ENCODE measurements around the gene LRRC42. TPM values are rescaled to one million over a fixed set of nuclear protein-coding genes. Genes with fewer than 3 reads are reported as not detected.

LRRC42 gene
- total and polyA plus RNA-seq, 9 of the 15 experiments (the other 6 are each of a cell fraction or from before 2014, with no cell fraction given), result 17.3 to 51.9 (median 35.5) TPM

- no peak for ATAC-seq
- Histone ChIP-seq H3K27ac (ENCODE audit: extremely low read depth, low read depth, low read length) (no peak overlapping the region), H3K4me1 (replicated peaks in 1 of 2; ENCODE audit: control insufficient read depth in 2 of 2, insufficient read depth in 2 of 2, low read length in 2 of 2) (no peaks in the 10 kb centered on the region), H3K79me2 (ENCODE audit: control insufficient read depth, insufficient read depth, low read length) (no peaks in the 10 kb centered on the region), H3K4me3 (no peak overlapping the region), H3K36me3 (ENCODE audit: control insufficient read depth, insufficient read depth, low read length) (no peaks in the 10 kb centered on the region), H3K9me3 (replicated peaks; ENCODE audit: control insufficient read depth, insufficient read depth, low read depth, low read length) (peaks cover under 1% of the 10 kb centered on the region; the same call in 1 of the 2 replicates), H3K4me2 (ENCODE audit: insufficient read depth, low read length) (no peak overlapping the region), H3K27me3 (ENCODE audit: control insufficient read depth in 2 of 2, insufficient read depth in 2 of 2, low read length in 2 of 2) (peaks cover 17 to 22% of the 10 kb centered on the region in 2 experiments; a peak in 4 of 5 replicates), H3K9me1 (ENCODE audit: control insufficient read depth, insufficient read depth, low read length) (no peaks in the 10 kb centered on the region), H3K9ac (ENCODE audit: insufficient read depth in 1 of 2, low read depth in 2 of 2, low read length in 2 of 2) (no peak overlapping the region), H4K20me1 (replicated peaks; ENCODE audit: control insufficient read depth, insufficient read depth, low read length) (no peaks in the 10 kb centered on the region), H2AFZ (ENCODE audit: low read depth, low read length) (no peak overlapping the region)
- intact Hi-C loops (cut with micrococcal nuclease), result no loop called here
- WGBS (ENCODE audit: insufficient coverage, low coverage, missing lambda C conversion rate), result 25% methylated on average over 1 of the region's 1 CpG
- no TSS peak for BruUV-seq (replicated peaks)
- TF ChIP-seq NEUROD1 (IDR thresholded peaks at IDR 0.05; ENCODE audit: borderline replicate concordance, low read depth, low read length, partially characterized antibody) (no peak), ZNF384 (IDR thresholded peaks at IDR 0.05; ENCODE audit: low read depth, low read length) (peak; percentile 82), RBM25 (IDR thresholded peaks at IDR 0.05; ENCODE audit: low read depth, low read length, severe bottlenecking) (peak; percentile 31), ATF3 (IDR thresholded peaks at IDR 0.05) (peak; percentile 54; the same call in 1 of the 2 replicates), ATF3 (CRISPR knock-in tag; conservative IDR thresholded peaks at IDR 0.05) (no peak), JUND (IDR thresholded peaks at IDR 0.05; ENCODE audit: borderline replicate concordance, low read depth, low read length) (peak; percentile 36; the same call in 1 of the 2 replicates), JUND (tag; IDR thresholded peaks at IDR 0.05; ENCODE audit: borderline replicate concordance, low read depth, low read length) (peak; percentile 43; the same call in 1 of the 3 replicates), BCOR (IDR thresholded peaks at IDR 0.05) (peak; percentile 36; the same call in 1 of the 2 replicates), KLF10 (CRISPR knock-in tag; IDR thresholded peaks at IDR 0.05) (no peak), KDM1A (IDR thresholded peaks at IDR 0.05) (peak in 1 of 2 experiments; percentile 11; a peak in 1 of 4 replicates), CBFA2T2 (conservative IDR thresholded peaks at IDR 0.05) (0 out of 2 replicates have a peak, but pooled peaks have one; percentile 8), ZNF121 (CRISPR knock-in tag; conservative IDR thresholded peaks at IDR 0.05) (peak; percentile 97)
- FAIRE-seq, result no peak
- DNase-seq (ENCODE audit: extremely low read depth in 1 of 4, low spot score in 3 of 4), result no peak
- CTCF ChIA-PET (ENCODE audit: low intra/inter-chr PET ratio), result no interaction called here
- in situ Hi-C loops (cut with MboI), result no loop called here
- POLR2A ChIA-PET, result interaction anchor here (0.6 to 0.8 kb wide), 3 partner anchors 232 to 310 kb away, joined by 3 to 4 read pairs (median 3); no protein-coding TSS in a partner anchor
Observed at GRCh38 chr1:53998223-53998622, 52.1 kb downstream of the LRRC42 start.

Measured in K562 (cell line).